GM12892 (cell line): ENCODE data around the gene FAM193A.
A peak's percentile ranks its signal among the peaks of the same experiment; 100 is the strongest.

ENCODE experiments used
- DNase-seq: peaks from one replicate; pipeline ENCODE4 v3.0.0; 2011; ENCODE audit not compliant: insufficient read length
- FAIRE-seq: peaks from 2 replicates; lab custom pipeline; 2011; peaks lifted over from hg19 to GRCh38; lab: Jason Lieb, UNC
- POLR2A ChIP-seq: IDR thresholded peaks from 2 replicates; pipeline ENCODE4 v1.6.1; 2011; ENCODE audit warnings: low read depth, low read length, control low read depth
- POLR2AphosphoS5 ChIP-seq: IDR thresholded peaks from 2 replicates; pipeline ENCODE4 v1.6.1; 2011; ENCODE audit warnings: low read depth, low read length, control low read depth
- TAF1 ChIP-seq: IDR thresholded peaks from 2 replicates; pipeline ENCODE4 v1.6.1; 2011; ENCODE audit warnings: low read depth, mild to moderate bottlenecking, control low read depth, low read length, borderline replicate concordance

The FAM193A gene

DNA sequence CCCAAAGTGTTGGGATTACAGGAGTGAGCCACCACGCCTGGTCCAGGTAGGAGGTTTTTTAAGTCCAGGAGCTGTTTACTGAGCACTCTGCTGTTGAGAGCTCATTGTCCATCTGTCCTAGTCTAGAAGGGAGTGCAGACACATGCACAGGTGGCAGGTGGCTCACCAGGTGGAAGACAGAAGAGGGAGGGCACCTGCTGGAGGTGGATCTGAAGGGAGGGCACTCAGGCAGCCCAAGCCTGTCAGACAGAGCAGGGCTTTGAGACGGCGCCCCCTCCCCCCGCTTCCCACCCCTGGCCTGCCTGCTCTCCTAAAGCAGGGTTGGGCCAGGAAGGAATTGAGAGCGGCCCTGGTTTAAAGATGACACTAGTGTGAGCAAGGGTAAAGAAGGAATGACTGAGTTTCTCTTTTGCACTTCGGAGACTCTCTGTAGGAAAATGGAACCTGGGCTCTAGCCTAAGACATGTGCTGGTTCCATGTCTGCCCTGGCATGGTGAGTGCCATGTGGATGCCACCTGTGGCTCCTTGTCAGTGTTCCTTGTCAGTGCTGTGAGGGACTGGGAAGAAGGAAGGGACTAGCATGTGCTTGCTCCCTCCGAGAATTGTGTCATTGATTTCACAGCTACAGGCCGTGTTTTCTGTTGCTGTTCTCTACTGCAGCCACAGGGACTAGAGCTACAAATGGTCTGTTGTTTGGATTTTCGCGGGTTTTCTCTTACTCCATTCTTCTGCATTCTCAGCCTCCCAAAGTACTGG is 111.1 kb downstream of the FAM193A start:
- FAIRE-seq = no peak
- DNase-seq = no peak

DNA sequence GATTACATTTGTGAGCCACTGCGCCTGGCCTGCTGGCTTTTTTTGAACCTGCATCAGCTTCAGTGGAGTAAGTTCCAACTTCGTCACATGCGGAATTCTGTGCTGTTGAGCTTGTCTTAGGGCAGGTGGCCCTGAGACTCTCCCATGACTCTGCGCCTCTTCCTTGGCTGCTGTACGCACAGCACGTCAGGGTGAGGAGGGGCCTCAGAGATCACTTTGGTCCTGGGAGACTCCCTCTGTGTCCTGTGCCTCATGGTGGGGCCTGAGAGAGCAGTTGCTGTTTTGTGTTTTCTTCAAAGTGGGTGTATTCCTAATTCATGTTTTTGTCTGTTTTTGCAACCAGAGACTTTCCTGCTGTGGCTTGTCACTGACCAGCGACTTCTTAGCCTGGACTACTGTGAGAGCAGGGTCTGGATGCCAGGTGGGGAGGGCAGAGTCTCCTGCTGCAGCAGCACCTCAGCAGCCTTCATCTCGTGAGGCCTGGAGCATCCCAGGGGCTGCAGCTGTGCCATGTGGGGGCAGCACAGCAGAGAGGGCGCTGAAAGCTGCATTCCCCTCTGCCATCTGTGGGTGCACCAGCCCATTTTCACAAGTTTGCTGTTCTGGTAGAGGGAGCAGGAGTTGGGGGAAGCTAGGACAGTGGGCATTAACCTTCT is 111.8 kb downstream of the FAM193A start:
- TF ChIP-seq POLR2A = no peak
- TF ChIP-seq TAF1 = no peak
- TF ChIP-seq POLR2AphosphoS5 = no peak
- DNase-seq = no peak
- FAIRE-seq = no peak

More for the DNA sequence above, 111.1 kb downstream of the FAM193A start:
- TF ChIP-seq TAF1 (no peak), POLR2A (no peak), POLR2AphosphoS5 (no peak)

- TF ChIP-seq POLR2A = no peak
- no peak for TF ChIP-seq POLR2AphosphoS5
- no peak for TF ChIP-seq TAF1
- DNase-seq (no peak), FAIRE-seq (no peak)
Measured at GRCh38 chr4:2649604-2650114, 113.2 kb downstream of the FAM193A start.

DNA sequence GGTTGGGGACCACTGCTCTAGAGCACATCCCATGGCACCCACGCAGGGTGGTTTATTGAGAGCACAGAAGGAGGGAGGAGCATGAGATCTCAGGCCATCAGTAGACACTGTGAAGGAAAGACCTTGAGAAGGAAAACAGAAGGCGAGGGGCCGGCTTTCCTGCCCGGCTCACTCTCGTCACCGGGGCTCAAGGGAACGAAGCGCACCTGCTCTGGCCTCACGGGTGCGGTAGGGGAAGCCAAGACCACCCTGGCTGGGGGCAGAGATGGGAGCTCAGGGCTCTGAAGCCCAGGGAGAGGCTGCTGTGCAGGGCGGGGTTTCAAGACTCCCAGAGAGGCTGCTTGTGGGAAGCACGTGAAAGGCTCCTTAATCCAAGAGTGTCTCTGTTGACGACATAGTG is 113.8 kb downstream of the FAM193A start:
- no peak for TF ChIP-seq POLR2A
- no peak for TF ChIP-seq TAF1
- no peak for TF ChIP-seq POLR2AphosphoS5
- FAIRE-seq (no peak), DNase-seq (no peak)

GRCh38 chr4:2651546-2651945 is 115.1 kb downstream of the FAM193A start:
- TF ChIP-seq POLR2AphosphoS5 (no peak), POLR2A (no peak), TAF1 (no peak)
- DNase-seq (no peak), FAIRE-seq (no peak)

- TF ChIP-seq POLR2A = no peak
- TF ChIP-seq TAF1 = no peak
- TF ChIP-seq POLR2AphosphoS5 = no peak
- FAIRE-seq (peak; percentile 9), DNase-seq (no peak)
Measured at GRCh38 chr4:2651998-2652397, 115.6 kb downstream of the FAM193A start.

GRCh38 chr4:2652415-2653160 is 116.1 kb downstream of the FAM193A start:
- FAIRE-seq (no peak), DNase-seq (no peak)
- TF ChIP-seq POLR2A = no peak
- no peak for TF ChIP-seq POLR2AphosphoS5
- TF ChIP-seq TAF1 = no peak

- FAIRE-seq (no peak), DNase-seq (no peak)
- no peak for TF ChIP-seq POLR2A
- TF ChIP-seq POLR2AphosphoS5 = no peak
- no peak for TF ChIP-seq TAF1
Measured at GRCh38 chr4:2660596-2661211, 124.3 kb downstream of the FAM193A start.

DNA sequence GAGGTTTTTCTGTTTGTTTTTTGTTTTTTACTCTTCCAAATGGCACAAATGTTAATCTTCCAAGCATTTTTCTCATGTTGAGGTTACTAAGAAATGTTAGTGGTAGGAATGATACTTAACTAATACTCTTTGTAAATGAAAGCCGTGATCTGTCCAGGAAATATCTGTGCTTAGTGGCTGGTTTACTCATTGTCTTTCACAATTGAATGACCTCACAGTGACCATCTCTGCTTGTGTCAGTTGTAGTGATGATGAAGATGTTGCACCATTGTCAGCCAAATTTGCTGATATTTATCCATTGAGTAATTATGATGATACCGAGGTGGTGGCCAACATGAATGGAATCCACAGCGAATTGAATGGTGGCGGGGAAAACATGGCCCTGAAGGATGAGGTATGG is 126.2 kb downstream of the FAM193A start:
- no peak for TF ChIP-seq POLR2A
- TF ChIP-seq TAF1 = no peak
- TF ChIP-seq POLR2AphosphoS5 = no peak
- FAIRE-seq (no peak), DNase-seq (no peak)

DNA sequence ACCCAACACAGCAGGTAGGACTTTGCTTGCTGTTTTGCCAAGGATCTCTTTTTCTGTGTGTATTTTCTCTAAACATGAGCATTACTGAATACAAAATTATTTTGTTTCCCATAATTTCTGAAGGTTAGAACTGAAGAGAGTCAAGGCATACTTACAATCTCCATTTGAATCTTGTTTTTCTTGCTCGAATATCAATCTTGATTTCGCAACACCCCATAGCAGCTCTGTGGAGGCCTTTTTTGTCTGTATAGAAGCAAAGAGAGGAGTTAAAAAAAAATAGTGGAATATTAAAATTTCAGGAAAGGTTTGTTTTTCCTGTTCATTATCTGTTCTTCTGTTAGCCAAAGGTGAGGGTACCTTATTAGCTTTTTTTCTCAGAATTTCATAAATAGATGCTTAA is 126.8 kb downstream of the FAM193A start:
- DNase-seq (no peak), FAIRE-seq (no peak)
- TF ChIP-seq POLR2A = no peak
- TF ChIP-seq POLR2AphosphoS5 = no peak
- no peak for TF ChIP-seq TAF1
